Lower lobe of right lung (tissue), 2 donors: ENCODE results near the gene PHACTR1. TPM values are rescaled to one million over a fixed set of nuclear protein-coding genes. Genes with fewer than 3 reads are reported as not detected.
"Not testable (repeated sequence)": the region's sequence is repeated elsewhere in the genome, so short reads cannot be mapped to it uniquely, and the experiment has no call there.

Experiments used
- ATAC-seq, 2 donors: fragments of 200-7000 bp; cut with Tn5 transposase; one replicate each; pipeline ENCODE4 v1.9.1; 2020 to 2022; ENCODE audit warnings: mild to moderate bottlenecking in 2 of 2, moderate library complexity in 2 of 2
- DNase-seq: peaks from one replicate; pipeline ENCODE4 v3.0.0-alpha.2; 2020
- H3K27ac ChIP-seq: fragments of 200-600 bp; one replicate; pipeline ENCODE4 v1.8.0; 2022
- H3K27me3 ChIP-seq: fragments of 200-600 bp; one replicate; pipeline ENCODE4 v1.8.0; 2022; ENCODE audit warnings: low read depth
- H3K36me3 ChIP-seq: fragments of 200-600 bp; one replicate; pipeline ENCODE4 v1.8.0; 2022; ENCODE audit warnings: mild to moderate bottlenecking
- H3K4me1 ChIP-seq: fragments of 200-600 bp; one replicate; pipeline ENCODE4 v1.8.0; 2022
- H3K4me3 ChIP-seq: fragments of 200-600 bp; one replicate; pipeline ENCODE4 v1.8.0; 2022; ENCODE audit warnings: mild to moderate bottlenecking
- H3K9me3 ChIP-seq: fragments of 200-600 bp; one replicate; pipeline ENCODE4 v1.8.0; 2022
- intact Hi-C: fragments of 100-400 bp; cut with DNase I; formaldehyde crosslinking; loops from one replicate; pipeline ENCODE4 v1.11.0; 2022
- total RNA-seq: library from RNA; stranded (reverse); fragmentation: NEBNext Ultra II Directional; extraction: Animal tissue kit (Norgen Biotek cat#: 25700); gene quantifications from one replicate; pipeline ENCODE4 v1.2.1, GENCODE V29; 2021
- TF ChIP-seq, protein P1 (sequence below): fragments of 200-600 bp; IDR thresholded peaks from one replicate; pipeline ENCODE4 v1.8.0; 2022; ENCODE audit warnings: antibody characterized with exemption, mild to moderate bottlenecking
- donor health status: DM: no; HTN: yes; CAD: no; lungs with severe emphysema.

PHACTR1 gene
- total RNA-seq, 1 donor from 2014 or later, result 91.0 TPM

- no peak for DNase-seq
- ATAC-seq, result no peak
- intact Hi-C loops, result no loop called here
Observed at GRCh38 chr6:12760911-12761310, 44.3 kb downstream of the PHACTR1 start.

GRCh38 chr6:12761376-12762115 lies 45.0 kb downstream of the PHACTR1 start:
- Histone ChIP-seq H3K27me3 (no peaks in the 10 kb centered on the region), H3K9me3 (no peaks in the 10 kb centered on the region), H3K4me3 (no peak overlapping the region), H3K4me1 (no peaks in the 10 kb centered on the region), H3K36me3 (no peaks in the 10 kb centered on the region), H3K27ac (no peak overlapping the region)
- intact Hi-C loops, result no loop called here
- no peak for ATAC-seq
- TF ChIP-seq, protein P1, sequence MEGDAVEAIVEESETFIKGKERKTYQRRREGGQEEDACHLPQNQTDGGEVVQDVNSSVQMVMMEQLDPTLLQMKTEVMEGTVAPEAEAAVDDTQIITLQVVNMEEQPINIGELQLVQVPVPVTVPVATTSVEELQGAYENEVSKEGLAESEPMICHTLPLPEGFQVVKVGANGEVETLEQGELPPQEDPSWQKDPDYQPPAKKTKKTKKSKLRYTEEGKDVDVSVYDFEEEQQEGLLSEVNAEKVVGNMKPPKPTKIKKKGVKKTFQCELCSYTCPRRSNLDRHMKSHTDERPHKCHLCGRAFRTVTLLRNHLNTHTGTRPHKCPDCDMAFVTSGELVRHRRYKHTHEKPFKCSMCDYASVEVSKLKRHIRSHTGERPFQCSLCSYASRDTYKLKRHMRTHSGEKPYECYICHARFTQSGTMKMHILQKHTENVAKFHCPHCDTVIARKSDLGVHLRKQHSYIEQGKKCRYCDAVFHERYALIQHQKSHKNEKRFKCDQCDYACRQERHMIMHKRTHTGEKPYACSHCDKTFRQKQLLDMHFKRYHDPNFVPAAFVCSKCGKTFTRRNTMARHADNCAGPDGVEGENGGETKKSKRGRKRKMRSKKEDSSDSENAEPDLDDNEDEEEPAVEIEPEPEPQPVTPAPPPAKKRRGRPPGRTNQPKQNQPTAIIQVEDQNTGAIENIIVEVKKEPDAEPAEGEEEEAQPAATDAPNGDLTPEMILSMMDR, result no peak
- no peak for DNase-seq

More at GRCh38 chr6:12760911-12761310, 44.3 kb downstream of the PHACTR1 start:
- no peak overlapping the region for H3K27ac ChIP-seq
- no peak overlapping the region for H3K4me3 ChIP-seq
- TF ChIP-seq, protein P1, result no peak
- no peaks in the 10 kb centered on the region for H3K27me3 ChIP-seq
- H3K36me3 ChIP-seq, result no peaks in the 10 kb centered on the region
- no peaks in the 10 kb centered on the region for H3K9me3 ChIP-seq
- H3K4me1 ChIP-seq, result no peaks in the 10 kb centered on the region

GRCh38 chr6:12762731-12763434 lies 46.3 kb downstream of the PHACTR1 start:
- H3K9me3 ChIP-seq, H3K36me3 ChIP-seq, H3K27ac ChIP-seq, H3K27me3 ChIP-seq, intact Hi-C loops, DNase-seq, ATAC-seq, H3K4me3 ChIP-seq, H3K4me1 ChIP-seq: not testable (repeated sequence)

DNA sequence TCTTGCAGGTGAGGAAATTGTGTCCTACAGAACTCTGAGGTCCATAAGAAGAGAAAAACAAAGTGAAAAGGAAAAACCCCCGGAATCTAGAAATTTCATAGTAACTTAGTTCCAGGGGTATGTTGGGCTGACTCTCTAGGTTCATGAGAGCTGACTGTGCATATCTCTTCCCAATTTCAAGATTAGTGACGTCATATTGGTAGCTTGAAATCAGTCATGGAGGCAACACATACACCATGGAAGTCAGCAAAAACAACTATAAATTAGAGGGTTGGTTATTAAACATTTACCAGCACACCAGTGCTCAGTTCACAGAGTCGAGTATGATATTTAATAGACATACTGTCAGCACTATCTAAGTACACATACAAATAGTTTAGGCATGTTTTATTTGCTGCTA lies 49.8 kb downstream of the PHACTR1 start:
- no peak overlapping the region for H3K4me3 ChIP-seq
- no peaks in the 10 kb centered on the region for H3K36me3 ChIP-seq
- TF ChIP-seq, protein P1, result no peak
- intact Hi-C loops, result no loop called here
- no peaks in the 10 kb centered on the region for H3K4me1 ChIP-seq
- no peak for DNase-seq
- ATAC-seq, result no peak
- H3K27me3 ChIP-seq, result no peaks in the 10 kb centered on the region
- H3K27ac ChIP-seq, result no peak overlapping the region
- H3K9me3 ChIP-seq, result no peaks in the 10 kb centered on the region

DNA sequence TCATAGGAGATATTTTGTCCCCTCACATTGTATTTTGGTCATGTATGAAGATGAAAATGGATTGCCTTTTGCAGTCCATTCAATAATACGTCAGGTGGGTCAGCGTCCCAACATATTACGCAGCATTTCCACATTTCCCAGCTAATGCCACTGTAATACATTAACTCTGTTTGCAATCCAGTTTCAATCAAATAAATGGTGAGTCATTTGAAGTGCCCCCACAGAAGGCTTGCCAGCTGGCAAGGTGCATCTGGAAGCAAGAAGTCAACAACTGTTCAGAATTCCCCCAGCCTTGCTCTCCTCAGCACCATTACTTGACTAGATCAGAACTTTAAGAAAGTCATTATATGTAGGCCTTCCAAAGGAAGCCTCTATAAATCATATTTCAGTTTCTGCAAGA lies 50.4 kb downstream of the PHACTR1 start:
- H3K4me3 ChIP-seq, result no peak overlapping the region
- H3K9me3 ChIP-seq, result no peaks in the 10 kb centered on the region
- intact Hi-C loops, result no loop called here
- no peaks in the 10 kb centered on the region for H3K36me3 ChIP-seq
- TF ChIP-seq, protein P1, result no peak
- H3K27me3 ChIP-seq, result no peaks in the 10 kb centered on the region
- no peak overlapping the region for H3K27ac ChIP-seq
- no peaks in the 10 kb centered on the region for H3K4me1 ChIP-seq
- DNase-seq, result no peak
- ATAC-seq, result no peak
